Measurements from ENCODE around the gene TTLL11.

DNA sequence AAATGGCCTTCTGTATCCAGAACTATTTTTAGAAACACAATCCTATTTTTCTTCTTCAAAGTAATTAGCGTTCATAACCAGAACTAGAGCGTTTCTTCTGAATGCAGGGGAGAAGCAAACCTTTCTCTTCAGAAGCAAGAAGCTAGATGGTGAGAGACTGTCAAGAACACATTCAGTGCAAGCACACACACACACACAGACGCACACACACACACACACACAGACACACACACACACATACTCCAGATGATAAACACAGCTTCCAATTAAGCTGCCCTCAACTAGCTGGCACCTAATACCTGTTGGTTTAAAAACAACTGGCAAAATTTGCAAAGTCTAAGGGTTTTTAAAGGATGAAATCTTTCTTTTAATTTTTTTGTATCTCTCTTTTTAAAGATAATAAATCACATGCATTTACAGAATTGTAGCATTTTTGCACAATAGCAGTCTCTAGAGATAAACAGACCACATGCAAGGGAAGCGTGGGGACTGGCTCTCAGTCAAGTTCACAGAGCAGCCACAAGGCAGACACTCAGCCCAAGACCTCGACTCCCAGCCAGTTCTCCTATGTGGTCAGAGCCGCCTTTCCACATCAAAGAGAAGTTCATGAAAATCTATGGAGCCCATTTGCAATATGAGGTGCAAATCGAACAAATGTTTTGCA is 138.5 kb downstream of the TTLL11 start:
- TF ChIP-seq, protein P1, sequence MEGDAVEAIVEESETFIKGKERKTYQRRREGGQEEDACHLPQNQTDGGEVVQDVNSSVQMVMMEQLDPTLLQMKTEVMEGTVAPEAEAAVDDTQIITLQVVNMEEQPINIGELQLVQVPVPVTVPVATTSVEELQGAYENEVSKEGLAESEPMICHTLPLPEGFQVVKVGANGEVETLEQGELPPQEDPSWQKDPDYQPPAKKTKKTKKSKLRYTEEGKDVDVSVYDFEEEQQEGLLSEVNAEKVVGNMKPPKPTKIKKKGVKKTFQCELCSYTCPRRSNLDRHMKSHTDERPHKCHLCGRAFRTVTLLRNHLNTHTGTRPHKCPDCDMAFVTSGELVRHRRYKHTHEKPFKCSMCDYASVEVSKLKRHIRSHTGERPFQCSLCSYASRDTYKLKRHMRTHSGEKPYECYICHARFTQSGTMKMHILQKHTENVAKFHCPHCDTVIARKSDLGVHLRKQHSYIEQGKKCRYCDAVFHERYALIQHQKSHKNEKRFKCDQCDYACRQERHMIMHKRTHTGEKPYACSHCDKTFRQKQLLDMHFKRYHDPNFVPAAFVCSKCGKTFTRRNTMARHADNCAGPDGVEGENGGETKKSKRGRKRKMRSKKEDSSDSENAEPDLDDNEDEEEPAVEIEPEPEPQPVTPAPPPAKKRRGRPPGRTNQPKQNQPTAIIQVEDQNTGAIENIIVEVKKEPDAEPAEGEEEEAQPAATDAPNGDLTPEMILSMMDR (IDR thresholded peaks at IDR 0.05), result peak in 1 of 4 experiments; percentile 18
- no peak for TF ChIP-seq POLR2A (IDR thresholded peaks at IDR 0.05)

All from uterus (tissue), 2 donors.